Measurements from ENCODE around the gene HOXA11. TPM values are rescaled to one million over a fixed set of nuclear protein-coding genes. Genes with fewer than 3 reads are reported as not detected.

The HOXA11 gene
- total and polyA plus RNA-seq, 11 donors = not detected

DNA sequence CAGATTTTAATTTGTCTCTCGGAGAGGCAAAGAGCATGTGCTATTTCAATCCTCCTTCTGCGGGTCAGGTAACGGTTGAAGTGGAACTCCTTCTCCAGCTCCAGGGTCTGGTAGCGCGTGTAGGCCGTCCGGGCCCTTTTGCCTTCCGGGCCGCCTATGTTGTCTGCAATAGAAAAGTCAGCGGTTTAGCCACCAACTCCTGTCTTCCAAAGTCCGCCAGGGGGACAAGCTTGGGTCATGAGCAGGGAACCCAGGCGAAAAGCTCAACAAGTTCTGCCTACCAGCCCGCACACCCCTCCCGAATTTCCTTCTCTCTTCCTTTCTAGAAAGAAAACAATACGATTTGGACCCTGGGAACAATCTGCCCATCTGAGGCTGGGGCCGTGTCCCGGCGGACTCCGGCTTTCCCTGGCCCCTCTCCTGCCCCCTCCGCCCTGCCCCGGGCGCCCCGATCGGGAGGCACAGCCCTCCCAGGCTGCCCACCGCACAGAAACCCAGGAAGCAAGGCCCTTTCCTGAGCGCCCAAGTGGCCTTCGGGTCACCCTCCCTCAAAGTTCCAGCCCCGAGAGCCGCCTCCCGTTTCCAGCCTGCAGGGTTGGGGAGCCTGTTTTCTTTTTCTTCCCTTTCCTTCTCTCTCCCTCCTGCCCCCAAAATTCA lies 43.0 kb downstream of the HOXA11 start:
- Histone ChIP-seq H3K36me3 (no peaks in the 10 kb centered on the region), H3K9me3 (no peaks in the 10 kb centered on the region), H3K27ac (peak overlapping the region in 1 of 12 donors; percentile 61), H3K27me3 (peaks cover 67 to 100% (median 97%) of the 10 kb centered on the region in 9 donors), H3K4me1 (peaks cover 0 to 41% (median 7%) of the 10 kb centered on the region in 12 donors), H3K4me3 (peak overlapping the region; percentile 18 to 69 (median 48))
- ATAC-seq (no peak), DNase-seq (no peak)
- no peak for TF ChIP-seq POLR2A (IDR thresholded peaks at IDR 0.05)
- TF ChIP-seq, protein P1, sequence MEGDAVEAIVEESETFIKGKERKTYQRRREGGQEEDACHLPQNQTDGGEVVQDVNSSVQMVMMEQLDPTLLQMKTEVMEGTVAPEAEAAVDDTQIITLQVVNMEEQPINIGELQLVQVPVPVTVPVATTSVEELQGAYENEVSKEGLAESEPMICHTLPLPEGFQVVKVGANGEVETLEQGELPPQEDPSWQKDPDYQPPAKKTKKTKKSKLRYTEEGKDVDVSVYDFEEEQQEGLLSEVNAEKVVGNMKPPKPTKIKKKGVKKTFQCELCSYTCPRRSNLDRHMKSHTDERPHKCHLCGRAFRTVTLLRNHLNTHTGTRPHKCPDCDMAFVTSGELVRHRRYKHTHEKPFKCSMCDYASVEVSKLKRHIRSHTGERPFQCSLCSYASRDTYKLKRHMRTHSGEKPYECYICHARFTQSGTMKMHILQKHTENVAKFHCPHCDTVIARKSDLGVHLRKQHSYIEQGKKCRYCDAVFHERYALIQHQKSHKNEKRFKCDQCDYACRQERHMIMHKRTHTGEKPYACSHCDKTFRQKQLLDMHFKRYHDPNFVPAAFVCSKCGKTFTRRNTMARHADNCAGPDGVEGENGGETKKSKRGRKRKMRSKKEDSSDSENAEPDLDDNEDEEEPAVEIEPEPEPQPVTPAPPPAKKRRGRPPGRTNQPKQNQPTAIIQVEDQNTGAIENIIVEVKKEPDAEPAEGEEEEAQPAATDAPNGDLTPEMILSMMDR (IDR thresholded peaks at IDR 0.05) = no peak
- WGBS, 4 donors = 11 to 18% (median 13%) methylated on average over 30 of the region's 30 CpGs
- intact Hi-C loops (cut with DNase I) = loop anchor here in 3 of 10 donors (5.0 kb wide), 3 partner anchors 285 to 460 kb away; no protein-coding TSS in a partner anchor

DNA sequence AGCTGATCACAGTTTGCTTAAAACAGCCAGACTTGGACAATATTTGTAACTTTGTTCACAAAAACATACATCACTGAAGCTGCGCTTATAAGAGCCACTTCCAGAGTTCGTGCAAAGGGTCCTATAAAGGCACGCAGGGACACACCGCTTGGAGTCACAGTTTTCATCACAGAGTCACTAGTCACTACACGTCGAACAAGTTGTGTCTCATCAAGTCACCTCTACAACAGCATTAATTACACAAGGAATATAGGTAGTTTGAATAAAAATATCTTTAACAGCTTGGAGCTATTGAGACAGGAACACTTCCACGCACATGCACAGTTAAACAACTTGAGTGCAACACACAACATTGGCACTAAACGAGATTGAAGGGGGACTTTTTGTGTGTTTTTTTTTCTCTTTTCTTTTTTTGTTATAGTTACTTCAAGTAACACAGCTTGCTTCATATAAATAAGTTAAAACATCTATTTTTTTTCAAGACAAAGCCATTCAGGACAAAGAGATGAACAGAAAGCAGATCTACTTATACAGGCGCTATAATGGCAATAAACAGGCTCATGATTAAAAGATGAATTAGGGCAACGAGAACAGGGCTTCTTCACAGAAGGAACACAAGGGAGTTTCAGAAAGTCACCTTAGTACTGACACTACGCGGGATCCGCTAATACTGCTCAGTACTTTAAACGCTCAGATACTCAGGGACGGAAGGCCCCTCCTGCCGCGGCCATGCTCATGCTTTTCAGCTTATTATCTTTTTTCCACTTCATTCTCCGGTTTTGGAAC lies 43.7 kb downstream of the HOXA11 start:
- TF ChIP-seq POLR2A (IDR thresholded peaks at IDR 0.05) = no peak
- TF ChIP-seq, protein P1 (IDR thresholded peaks at IDR 0.05) = no peak
- ATAC-seq = no peak
- H3K4me1 ChIP-seq = peaks cover 0 to 40% (median 8%) of the 10 kb centered on the region in 12 donors
- H3K27me3 ChIP-seq = peaks cover 60 to 100% (median 97%) of the 10 kb centered on the region in 9 donors
- intact Hi-C loops (cut with DNase I) = loop anchor here in 3 of 10 donors (5.0 kb wide), 3 partner anchors 284 to 459 kb away; no protein-coding TSS in a partner anchor
- H3K4me3 ChIP-seq = peak overlapping the region in 1 of 12 donors; percentile 58
- no peak overlapping the region for H3K27ac ChIP-seq
- 33 to 48% (median 41%) methylated on average over 18 of the region's 18 CpGs for WGBS, 4 donors
- no peak for DNase-seq
- no peaks in the 10 kb centered on the region for H3K9me3 ChIP-seq
- H3K36me3 ChIP-seq = no peaks in the 10 kb centered on the region

DNA sequence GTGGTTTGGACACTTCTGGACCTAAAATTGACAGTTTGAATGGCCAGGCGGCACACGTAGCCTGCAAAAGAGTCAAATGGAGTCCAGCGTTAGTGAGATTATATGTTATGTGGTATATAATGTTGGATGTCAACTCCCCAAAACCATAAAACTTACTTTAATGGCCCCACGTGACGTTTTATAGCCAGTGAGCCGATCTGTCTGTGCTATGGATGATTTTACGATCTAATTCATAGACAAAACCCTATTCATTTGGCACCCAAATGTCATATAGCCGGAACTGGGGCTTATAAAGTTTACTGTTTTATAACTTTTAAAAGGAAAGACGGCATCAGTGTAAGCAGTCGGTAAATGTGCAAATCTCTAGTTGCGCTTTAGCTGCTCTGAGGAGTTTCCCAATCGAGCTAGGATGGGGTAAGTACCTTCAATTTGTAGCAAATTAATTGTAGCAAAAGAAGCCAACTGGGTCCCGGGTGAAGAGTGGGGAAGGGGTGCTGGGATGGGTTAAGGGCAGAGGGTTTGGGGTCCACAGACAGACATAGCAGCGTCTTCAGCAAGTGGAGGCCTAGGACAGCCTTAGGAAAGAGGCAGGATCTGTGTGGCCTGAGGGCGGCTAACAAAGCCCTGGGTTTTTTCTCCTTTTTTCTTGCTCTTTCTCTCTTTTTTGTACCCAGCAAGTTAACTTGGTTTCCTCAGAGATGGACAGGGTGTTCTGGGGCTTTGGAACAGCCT lies 44.7 kb downstream of the HOXA11 start:
- DNase-seq (no peak), ATAC-seq (no peak)
- no peak for TF ChIP-seq POLR2A (IDR thresholded peaks at IDR 0.05)
- TF ChIP-seq, protein P1 (IDR thresholded peaks at IDR 0.05) = no peak
- Histone ChIP-seq H3K36me3 (no peaks in the 10 kb centered on the region), H3K27me3 (peaks cover 53 to 100% (median 97%) of the 10 kb centered on the region in 9 donors), H3K9me3 (no peaks in the 10 kb centered on the region), H3K4me1 (peaks cover 0 to 38% (median 8%) of the 10 kb centered on the region in 12 donors), H3K27ac (peak overlapping the region in 1 of 12 donors; percentile 60), H3K4me3 (no peak overlapping the region)
- 31 to 52% (median 40%) methylated on average over 15 of the region's 15 CpGs for WGBS, 4 donors
- intact Hi-C loops (cut with DNase I) = loop anchor here in 3 of 10 donors (5.0 kb wide), 3 partner anchors 283 to 458 kb away; no protein-coding TSS in a partner anchor

All from heart left ventricle (tissue), 16 donors.